ENCODE results near the gene PTPN14.

Gene PTPN14

DNA sequence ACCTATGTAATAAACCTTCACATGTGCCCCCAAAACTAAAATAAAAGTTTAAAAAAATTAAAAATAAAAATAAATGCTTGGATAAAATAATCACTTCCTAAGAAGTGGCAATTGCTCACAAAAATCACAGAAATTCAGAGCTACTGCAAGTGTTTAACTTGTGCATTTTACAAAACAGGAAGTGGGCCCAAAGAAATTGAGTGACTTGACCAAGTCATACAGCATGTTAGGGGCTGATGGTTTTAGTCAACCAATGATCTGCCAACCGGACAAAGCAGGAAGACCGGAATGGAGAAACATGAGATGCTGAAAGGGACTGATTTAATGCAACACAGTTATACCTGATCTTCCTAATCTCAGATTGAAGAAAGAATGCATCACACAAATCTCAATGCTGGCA lies 173.9 kb downstream of the PTPN14 start:
- no peak for DNase-seq

DNA sequence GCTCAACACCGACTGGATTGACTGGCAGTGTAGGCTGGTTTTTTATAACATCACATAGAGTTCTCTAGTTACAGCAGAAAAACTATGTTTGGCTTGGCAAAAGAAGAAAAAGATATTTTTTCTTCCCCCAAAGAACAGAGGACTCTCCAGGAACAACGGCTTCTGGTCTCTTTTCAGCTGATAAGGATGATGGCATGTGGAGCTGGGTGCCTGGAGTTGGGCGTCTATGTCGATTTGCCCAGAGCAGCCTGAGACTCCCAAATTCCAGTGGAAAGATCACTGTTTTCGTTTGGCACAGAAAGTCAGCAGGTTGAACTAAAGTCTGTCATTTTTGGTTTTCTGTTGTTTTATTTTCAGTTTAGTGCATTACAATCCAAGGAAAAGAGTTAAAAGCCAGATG lies 179.3 kb downstream of the PTPN14 start:
- DNase-seq: no peak

DNA sequence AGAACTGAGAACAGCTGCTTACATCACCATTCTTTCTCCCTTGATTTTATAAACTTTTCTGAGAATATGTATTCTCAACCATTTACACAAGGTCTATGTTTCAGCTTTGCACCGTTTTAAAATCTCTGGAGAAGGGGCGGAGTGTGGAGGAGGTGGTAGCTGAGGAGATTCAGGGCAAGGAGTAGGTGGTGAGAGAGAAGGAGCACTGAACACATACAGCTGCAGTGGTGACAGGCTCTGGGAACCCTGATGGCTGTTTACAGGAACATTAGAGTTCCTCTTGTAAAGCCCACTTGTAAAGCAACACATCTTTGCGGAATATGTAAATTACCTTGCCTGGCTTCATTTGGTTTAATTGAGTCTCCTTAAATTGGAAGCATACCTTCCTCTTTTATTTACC lies 180.8 kb downstream of the PTPN14 start:
- peak in 9 of 56 donors; percentile 2 to 54 (median 16) for DNase-seq

DNA sequence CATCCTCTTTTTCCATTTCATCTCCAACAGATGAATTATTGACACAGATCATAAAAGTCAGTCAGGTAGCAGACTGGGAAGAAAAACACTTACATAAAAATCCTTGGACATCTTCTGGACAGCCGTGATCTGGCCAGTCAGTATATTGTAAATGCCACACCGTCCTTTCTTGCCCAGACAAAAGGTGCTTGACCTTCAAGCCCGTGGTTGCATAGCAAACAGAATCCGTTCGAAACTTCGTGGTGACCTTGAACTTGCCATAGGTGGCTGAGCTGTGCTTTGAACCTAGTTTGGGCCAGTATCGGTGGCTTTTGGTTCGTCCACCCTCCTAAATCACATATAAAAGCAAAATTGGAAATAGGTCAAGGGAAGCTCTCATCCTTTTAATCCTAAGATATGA lies 182.0 kb downstream of the PTPN14 start:
- DNase-seq: no peak

DNA sequence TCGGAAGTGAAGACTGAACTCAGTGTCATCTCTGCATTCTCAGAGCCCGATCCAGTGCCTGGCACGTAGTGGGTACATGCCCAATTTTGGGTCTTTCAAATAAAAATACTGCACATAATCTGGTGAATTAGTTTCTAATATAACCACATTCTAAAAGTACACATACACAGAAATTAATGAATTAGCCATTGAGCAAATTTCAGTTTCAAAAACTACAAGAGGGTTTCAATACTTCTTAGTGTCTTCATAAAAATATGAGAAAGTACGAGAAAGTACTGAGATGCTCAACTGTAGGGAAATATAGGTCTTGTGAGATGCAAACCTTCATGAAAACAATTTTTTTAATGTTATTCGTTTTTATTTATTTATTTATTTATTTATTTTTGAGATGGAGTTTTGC lies 183.6 kb downstream of the PTPN14 start:
- no peak for DNase-seq

DNA sequence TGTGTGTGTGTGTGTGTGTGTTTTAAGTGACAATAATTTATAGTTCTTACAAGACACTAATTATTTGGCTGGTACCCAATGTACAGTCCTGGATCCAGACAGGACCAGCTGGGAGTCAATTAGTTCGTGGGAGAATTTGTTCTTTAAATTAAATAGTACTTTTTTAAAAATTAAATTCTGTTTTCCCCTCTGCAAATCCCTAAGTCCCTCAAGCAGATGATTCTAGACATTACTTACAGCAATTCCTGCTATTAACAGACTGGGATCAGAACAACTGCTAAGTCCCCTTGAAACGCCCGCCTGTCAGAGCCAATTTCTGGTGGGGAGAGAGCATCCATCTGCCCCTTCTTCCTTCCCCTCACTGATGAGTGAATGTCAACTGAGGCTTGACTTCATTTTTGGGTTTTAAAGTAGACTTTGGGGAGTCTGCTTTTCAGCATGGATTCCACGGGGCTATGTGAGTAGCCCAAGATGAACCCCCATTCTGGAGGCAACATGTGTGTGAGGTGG lies 186.6 kb downstream of the PTPN14 start:
- no peak for DNase-seq

DNA sequence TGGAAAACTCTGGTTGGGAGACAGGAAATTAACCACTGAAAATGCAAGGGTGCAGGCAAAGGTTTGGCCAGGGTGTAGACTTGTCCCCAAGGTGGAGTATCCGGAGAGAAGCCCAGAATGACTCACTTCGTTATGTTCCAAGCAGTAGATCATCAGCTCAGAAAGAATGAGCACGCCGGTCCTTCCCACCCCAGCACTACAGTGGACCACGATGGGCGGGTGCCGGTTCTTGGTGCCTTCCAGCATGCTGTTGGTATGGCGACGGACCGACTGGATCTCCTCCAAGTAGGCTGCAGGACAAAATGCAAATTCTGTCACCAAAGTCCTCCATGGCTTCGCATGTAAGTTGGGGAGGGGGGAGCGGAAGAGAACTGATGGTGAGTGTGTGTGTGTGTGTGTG lies 187.0 kb downstream of the PTPN14 start:
- DNase-seq: peak in 19 of 56 donors; percentile 2 to 67 (median 15)

DNA sequence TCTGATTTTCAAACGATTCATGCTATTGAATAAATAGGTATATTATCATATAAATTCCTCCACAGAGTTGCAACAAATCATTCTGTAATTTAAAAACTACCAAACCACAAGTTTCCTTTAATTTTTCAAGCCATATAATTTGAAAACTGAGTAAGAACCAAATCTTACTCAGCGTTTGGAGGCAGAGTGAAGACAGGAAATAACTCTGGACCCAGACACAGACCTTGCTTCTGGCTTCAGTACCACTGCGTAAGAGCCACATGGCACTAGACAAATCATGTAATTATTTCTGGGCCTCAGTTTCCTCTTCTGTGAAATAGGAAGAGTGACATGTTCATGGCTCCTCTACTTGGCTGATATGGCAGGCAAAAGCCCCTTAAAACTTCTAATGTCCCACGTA lies 188.0 kb downstream of the PTPN14 start:
- DNase-seq: no peak

DNA sequence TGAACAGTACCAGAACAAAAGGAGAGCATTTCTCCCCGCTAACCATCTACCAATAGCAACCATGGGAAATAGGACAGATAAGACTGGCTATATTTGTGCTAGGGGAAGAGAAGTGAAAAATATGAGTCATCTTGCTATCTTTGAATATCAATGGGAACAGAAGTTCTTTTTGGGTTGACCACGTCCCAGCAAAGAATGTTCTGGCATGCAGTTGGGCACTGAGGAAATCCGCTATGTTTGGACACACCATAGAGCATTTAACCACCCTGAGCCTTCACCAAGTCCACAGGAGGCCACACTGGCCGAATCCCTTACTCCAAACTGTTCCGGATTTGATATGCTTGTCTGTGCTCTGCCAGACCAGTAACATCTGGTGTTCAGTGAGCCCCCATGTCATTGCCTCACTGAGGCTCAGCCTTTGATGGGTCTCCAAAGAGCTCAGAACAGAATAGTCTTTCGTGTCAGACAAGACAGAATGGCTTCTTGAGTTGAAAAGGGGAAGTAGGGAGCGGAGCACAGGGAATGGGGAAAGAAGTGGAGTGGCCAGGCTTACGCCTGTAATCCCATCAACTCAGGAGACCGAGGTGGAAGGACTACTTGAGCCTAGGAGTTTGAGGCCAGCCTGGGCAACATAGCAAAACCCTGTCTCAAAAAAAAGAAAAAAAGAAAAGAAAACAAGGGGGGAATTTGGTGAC lies 189.1 kb downstream of the PTPN14 start:
- peak in 7 of 56 donors; percentile 3 to 36 (median 7) for DNase-seq

DNA sequence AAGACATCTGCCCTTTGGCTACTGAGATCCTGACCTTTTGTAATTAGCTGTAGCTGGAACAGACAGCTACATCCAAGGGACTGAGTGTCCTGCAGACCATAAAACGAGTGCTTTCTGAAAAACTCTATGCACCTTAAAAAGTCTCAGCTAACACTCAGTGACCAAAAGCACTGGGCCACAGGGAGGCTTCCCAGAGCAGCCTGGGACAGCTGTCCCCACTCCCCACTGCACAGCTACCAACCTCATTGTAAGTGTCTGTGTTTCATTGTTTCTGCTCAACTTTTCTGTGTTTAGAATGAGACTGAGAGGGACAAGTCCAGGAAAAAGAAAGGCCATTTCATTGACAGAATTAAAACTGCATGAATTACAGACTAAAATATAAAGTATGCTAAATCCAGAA lies 189.8 kb downstream of the PTPN14 start:
- DNase-seq: no peak

DNA sequence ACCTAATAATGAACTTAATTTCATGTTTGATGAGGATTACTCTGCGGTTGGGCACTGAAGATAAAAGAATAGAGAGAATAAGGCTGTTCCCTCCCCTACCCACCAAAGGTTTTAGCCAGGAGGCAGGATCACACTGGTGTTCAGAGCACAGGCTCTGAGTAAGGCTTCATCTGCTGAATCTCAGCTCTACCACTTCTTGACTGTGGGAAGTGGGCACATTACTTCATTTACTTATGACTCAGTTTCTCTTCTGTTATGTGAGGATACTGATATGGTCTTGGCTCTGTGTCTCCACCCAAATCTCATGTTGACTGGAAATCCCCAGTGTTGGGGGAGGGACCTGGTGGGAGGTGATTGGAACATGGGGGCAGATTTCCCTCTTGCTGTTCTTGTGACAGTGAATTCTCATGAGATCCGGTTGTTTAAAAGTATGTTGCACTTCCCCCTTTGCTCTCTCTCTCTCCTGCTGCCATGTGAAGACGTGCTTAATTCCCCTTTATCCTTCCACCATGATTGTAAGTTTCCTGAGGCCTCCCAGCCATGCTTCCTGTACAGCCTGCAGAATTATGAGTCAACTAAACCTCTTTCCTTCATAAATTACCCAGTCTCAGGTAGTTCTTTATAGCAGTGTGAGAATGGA lies 190.8 kb downstream of the PTPN14 start:
- DNase-seq: no peak

DNA sequence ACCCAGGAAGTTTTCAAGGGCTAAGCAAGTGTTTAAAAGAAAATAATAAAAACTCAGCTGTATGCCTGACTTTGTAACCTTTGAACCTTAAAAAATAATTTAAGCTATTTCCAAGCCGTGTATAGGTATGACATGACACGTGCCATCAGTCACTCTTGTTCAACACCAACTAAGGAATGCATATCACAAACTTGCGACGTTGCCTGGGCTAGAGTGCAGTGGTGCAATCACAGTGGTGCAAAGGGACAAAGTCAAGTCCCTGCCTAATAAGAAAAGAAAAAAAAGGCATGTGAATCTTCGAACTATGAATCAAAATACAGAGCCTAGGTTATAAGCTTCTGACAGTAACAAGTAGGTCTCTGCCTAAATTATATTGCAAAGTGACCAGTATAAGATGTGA lies 191.3 kb downstream of the PTPN14 start:
- no peak for DNase-seq

DNA sequence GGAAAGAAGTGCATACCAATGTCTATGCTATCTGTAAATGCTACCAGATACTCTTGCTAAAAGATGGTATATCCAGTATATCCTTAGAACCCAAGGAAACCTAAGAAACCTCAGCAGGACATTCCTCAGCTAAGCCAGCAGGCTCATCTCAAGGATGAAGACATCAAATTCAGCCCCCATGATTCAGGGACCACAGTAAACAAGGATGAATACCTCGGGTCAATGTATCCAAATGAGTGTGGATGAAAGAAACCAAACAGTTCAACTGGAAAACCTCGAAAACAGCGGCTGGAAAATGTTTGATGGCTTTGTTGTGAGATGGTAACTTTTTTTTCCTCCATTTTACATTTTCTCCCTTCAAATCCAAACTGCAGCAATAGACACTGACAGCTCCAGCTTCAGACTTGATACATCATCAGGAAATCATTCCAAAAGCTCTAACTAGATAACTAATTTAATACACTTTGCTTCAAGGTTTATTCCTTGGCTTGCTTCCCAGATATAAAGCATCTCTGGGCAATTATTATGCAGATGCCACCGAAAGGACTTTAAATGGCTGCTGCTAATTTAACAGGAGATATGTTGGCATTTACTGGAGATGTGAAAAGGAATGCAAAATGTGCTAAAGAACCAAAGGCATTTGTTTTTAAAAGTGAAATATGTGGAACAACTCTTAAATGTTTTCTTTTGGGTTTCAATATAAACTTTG lies 196.8 kb downstream of the PTPN14 start:
- no peak for DNase-seq

DNA sequence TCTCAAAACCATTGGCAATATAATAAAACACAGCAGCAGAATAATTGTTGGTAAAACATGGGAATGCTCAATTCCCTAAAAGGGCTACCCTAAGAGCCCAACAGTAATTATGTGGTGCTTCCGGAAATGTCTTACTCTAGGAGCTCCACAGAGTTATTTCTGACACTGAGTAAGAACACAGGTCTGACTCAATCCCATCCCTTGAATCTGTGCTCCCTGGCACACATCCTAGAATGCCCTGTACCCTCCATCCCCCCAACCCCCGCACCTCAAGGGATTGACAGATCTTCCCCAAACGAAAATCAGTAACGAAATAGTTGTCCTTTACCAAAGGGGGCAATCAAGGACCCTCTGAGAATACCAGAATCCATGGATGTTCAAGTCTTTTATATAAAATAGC lies 198.6 kb downstream of the PTPN14 start:
- no peak for DNase-seq

DNA sequence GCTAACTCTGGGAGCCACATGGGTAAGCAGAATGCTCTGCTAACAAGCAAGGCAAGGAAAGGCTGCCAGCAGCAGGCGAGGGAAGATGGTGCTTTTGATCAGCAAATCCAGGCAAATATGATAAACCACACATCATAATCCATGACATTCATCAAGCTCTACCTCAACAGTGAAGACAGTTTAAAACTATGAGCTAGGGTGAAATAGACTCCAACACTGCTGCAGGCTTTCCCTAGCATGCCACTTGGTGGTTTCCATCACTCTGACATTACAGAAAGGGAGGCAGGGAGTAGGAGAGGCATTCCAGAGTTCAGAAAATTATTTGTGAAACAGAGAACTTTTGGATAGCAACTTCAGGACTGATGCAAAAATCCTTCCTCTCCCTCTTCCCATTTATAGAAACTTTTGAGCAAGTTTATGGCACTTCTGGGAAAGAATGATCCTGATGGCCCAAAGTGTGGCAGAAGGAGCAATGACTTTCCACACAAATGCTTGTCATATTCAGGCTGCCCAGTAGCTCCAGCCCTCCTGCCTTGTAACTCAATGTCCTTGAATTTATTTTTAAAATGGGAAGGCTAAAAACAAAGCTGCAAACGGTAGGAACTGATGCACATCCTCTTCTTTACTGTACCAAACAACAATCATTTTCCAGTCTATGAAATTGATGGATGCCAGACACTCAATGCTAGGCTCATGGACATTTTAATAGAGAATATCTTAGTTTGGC lies 199.7 kb downstream of the PTPN14 start:
- no peak for DNase-seq

DNA sequence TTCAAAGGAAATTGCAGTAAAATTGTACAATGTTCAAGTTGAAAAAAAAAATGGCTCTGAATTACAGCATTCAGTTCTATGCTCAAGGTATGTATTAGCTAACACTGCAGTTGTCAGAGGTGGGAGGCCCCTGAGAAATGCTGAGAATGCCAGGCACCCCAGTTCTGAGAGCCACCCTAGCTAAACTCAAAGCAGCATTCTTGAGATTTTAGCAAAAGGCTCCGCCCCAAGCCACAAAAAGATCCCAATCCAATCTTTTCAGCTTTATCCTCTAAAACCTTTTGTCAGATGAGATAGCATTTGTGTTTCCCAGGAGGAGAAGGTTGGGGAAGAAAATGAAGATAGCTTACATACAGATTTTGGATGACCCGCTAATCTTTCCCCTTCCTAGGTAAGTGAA lies 201.6 kb downstream of the PTPN14 start:
- DNase-seq: no peak

DNA sequence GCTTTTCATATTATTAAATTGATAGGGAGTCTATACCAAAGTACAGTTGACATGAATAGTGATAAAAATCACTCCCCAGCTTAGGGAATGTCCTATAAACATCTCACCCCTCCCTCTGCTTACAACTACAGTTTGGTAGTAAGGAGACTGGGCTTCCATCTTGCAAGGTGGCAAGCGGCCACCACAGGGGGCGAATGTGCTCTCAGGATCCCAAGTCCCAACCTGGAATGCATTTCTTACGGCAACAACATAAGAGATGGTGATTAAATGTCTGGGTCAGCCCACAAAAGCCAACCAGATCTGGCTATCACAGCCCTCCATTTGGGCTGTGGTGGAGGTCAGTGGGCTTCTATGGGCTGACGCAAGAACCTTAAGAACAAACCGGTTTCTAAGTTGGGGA lies 202.4 kb downstream of the PTPN14 start:
- no peak for DNase-seq

DNA sequence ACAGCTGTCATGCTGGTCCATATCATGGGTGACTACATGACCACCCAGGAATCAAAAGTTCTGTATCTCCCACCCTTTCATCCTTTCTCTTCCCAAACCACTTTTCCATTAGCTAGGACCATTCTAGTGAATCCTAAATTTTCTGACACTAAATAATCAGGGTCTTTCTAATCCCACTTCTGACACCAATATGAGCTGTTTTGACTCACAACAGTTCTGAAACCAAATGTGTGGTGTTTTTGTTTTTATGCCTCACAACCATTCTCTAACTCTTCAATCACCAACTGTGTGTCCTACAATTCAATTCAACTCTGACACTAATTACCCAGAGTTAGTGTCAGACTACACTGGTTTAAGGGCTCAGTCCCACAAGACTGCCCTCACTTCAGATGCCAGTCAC lies 206.5 kb downstream of the PTPN14 start:
- DNase-seq: no peak

DNA sequence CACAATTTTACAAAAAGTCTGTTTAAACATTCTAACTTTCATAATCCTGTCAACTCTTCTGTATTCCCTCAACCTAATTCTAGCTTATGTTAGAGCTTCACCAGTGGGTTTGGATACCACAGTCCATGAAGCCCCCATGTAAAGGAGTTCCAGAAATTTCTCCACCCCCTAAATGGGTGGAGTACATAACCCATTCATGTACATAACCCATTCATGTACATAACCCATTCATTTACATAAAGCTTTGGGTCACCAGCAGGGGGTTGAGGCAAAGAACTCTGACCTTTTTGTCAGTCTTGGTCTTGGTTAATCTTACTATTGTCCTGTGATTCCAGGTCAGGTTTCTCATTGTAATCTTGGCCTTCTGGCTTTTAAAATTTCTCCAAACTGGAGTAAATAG lies 208.9 kb downstream of the PTPN14 start:
- DNase-seq: no peak

DNA sequence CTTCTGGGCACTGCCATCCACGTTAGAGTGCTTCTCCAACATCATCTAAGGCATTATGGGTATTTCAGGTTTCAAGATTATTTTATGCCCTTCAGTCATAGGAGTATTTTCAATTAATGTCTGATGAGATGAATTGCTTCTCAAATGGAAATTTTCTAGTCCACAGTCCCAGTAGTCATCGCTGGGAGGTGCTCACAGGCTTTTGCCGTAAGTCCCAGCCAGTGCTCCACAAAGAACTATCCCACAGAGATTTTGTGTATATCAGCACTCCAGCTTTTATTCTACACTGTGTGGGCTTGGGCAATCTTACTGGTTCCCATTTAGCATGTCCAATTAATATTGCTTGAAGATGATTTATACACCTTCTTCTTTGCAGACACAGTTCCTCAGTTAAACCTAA lies 209.5 kb downstream of the PTPN14 start:
- DNase-seq: no peak

DNA sequence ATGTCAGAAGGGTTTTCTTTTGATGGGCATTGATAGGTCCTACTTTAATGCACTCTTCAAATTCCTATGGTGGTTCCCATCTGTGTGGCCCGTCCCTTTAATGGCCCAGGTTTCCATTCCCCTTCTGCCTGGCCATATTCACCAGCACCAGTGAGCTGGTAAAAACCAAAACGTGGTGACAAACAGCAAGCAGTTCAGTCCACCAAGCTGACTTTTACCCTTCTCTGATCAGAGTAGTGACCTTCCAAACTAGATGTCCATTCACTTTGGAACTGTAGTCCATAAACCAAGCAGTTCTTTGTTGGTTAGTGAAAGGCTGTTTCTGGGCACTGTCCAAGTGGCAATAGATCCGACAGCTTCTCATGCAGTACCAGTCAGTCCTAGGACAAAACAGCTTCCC lies 209.9 kb downstream of the PTPN14 start:
- no peak for DNase-seq

DNA sequence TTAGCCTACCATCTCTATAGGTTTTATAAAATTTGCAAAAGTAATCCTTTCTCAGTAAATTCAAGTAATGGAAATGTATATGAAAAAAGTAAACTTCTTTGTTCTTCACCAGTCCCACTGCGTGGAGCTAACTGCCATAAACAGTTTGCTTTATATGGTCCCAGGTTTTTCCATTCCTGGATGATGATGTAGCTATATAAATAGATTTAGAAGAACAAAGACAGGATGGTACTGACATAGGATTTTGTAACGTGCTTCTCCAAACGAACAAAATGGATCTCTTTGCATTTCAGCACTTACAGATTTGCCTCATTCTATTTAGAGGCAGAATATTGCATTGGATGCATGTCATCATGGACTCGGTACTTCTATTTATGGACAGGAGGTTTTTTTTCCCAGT lies 213.2 kb downstream of the PTPN14 start:
- DNase-seq: no peak
